ENCODE results near the gene COQ2.

GRCh38 chr4:83219344-83220331 is 65.0 kb downstream of the COQ2 start:
- TF ChIP-seq CTCF (conservative IDR thresholded peaks at IDR 0.05; ENCODE audit: low read depth, low read length) (no peak), EZH2 (IDR thresholded peaks at IDR 0.05; ENCODE audit: borderline replicate concordance, low read depth, low read length, poor library complexity, severe bottlenecking) (no peak)

All from A673 (cell line).